ENCODE data around the gene TSPAN6. TPM values are rescaled to one million over a fixed set of nuclear protein-coding genes. Genes with fewer than 3 reads are reported as not detected.

The TSPAN6 gene
- total RNA-seq, 2 experiments from 2014 or later, result 0.17 TPM

DNA sequence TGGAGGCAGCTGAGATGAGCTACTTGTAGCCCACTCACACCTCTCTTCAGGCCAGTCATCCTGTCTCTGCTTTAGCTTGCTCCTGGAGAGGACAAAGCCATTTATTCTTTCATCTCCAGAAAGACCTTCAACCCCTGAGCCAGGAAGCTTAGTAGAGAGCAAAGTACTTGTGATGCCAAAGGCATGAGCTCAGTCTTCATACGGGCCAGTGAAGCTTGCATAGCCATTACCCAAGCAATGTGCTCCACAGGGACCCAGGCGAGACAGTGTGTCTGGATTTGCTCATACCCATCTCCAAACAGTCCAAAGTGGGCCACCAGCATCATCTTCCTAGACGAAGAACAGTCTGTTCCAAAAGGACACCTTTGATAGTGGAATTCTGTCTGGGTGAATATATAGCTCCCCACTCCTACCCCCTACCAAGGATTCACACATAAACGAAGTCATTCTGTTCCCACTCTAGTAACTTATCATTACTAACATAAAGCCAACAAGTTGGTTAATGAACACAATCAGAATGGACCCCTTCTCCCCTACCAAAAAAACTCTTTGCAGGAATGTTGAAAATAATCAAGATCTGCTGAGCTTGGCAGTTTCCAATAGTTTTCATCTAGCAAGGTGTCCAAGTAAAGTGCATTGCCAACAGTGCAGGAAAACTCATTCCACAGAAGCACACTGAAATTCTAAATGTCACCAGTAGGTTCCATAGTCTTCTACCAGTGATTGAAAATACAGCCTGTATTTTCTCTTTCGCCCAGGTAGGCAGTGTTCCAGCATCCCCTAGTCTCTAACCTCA lies 45.2 kb downstream of the TSPAN6 start:
- no peak for ATAC-seq (ENCODE audit: low read depth)
- Mint-ChIP-seq H3K36me3 (no peaks in the 10 kb centered on the region), H3K4me1 (no peaks in the 10 kb centered on the region), H3K27ac (no peak overlapping the region), H3K27me3 (peaks cover 6% of the 10 kb centered on the region), H3K4me3 (no peak overlapping the region), H3K9me3 (no peaks in the 10 kb centered on the region)
- DNase-seq, result no peak
- POLR2A ChIA-PET, result no interaction called here

DNA sequence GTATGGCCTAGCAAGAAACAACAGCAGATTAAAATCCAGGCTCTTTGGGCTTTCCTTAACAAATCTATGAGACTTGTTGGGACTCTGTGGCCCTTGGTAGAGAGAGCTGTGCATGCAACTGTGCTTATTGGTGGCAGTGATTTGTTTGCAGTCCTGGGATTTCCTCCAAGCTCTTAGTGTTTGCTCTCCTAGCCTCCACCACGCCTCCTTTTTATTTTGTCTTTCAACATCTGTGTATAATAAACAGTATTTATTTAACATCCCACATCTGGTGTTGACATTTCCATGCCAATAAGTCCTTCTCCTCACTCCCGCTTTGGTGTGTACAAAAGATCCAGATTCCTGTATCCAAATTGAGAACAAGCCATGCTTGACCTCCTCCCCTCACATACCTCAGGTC lies 48.7 kb downstream of the TSPAN6 start:
- H3K9me3 Mint-ChIP-seq, result no peaks in the 10 kb centered on the region
- H3K4me1 Mint-ChIP-seq, result no peaks in the 10 kb centered on the region
- peaks cover 3% of the 10 kb centered on the region for H3K27me3 Mint-ChIP-seq
- H3K4me3 Mint-ChIP-seq, result no peak overlapping the region
- POLR2A ChIA-PET, result no interaction called here
- DNase-seq, result no peak
- no peak for ATAC-seq (ENCODE audit: low read depth)
- no peak overlapping the region for H3K27ac Mint-ChIP-seq
- H3K36me3 Mint-ChIP-seq, result no peaks in the 10 kb centered on the region

- Mint-ChIP-seq H3K36me3 (no peaks in the 10 kb centered on the region), H3K4me3 (no peak overlapping the region), H3K4me1 (no peaks in the 10 kb centered on the region), H3K27me3 (peaks cover 8% of the 10 kb centered on the region), H3K27ac (no peak overlapping the region), H3K9me3 (no peaks in the 10 kb centered on the region)
- ATAC-seq (ENCODE audit: low read depth) (no peak), DNase-seq (no peak)
- POLR2A ChIA-PET, result no interaction called here
Observed at GRCh38 chrX:100586747-100587146, 49.9 kb downstream of the TSPAN6 start.

GRCh38 chrX:100584611-100585010 lies 52.0 kb downstream of the TSPAN6 start, which contains the start of gene TNMD:
TNMD (plus strand) TSS chrX:100584936; CDS start chrX:100585019, 83 bp downstream.
- no peak within 1 kb of the TSS for H3K4me3 Mint-ChIP-seq
- ATAC-seq (ENCODE audit: low read depth) (no peak), DNase-seq (no peak)
- H3K36me3 Mint-ChIP-seq, result no peaks in the 10 kb centered on the region
- H3K9me3 Mint-ChIP-seq, result no peaks in the 10 kb centered on the region
- no peak within 1 kb of the TSS for H3K27ac Mint-ChIP-seq
- peaks cover 10% of the 10 kb centered on the region for H3K27me3 Mint-ChIP-seq
- no peaks in the 10 kb centered on the region for H3K4me1 Mint-ChIP-seq
- POLR2A ChIA-PET, result no interaction called here

Other genes with a start within 250 kb of the TSPAN6 start
- not detected for gene PCDH19, start 226.5 kb downstream of the TSPAN6 start, total RNA-seq
- not detected for gene TNMD, start 51.9 kb downstream of the TSPAN6 start, total RNA-seq
- not detected for gene SRPX2, start 7.4 kb upstream of the TSPAN6 start, total RNA-seq
- not detected for gene SYTL4, start 95.3 kb upstream of the TSPAN6 start, total RNA-seq
- gene CSTF2, start 183.6 kb upstream of the TSPAN6 start, total RNA-seq, result 10 to 100 TPM; 28.1 to 30.7 TPM
- gene NOX1, start 237.6 kb upstream of the TSPAN6 start, total RNA-seq, result not detected

Data from activated naive CD8-positive, alpha-beta T cell treated with anti-CD3 and anti-CD28 coated beads, Interleukin-2, amount 10 ng/mL, durations not matched to agents 7 days and 5 days (primary cell).